ENCODE data around the gene RIMS3.
"Not testable (repeated sequence)": the region's sequence is repeated elsewhere in the genome, so short reads cannot be mapped to it uniquely, and the experiment has no call there.

The RIMS3 gene

GRCh38 chr1:40633523-40633922 lies 32.0 kb downstream of the RIMS3 start:
- no peak for DNase-seq (ENCODE audit: low read depth in 3 of 3, low spot score in 1 of 3)

DNA sequence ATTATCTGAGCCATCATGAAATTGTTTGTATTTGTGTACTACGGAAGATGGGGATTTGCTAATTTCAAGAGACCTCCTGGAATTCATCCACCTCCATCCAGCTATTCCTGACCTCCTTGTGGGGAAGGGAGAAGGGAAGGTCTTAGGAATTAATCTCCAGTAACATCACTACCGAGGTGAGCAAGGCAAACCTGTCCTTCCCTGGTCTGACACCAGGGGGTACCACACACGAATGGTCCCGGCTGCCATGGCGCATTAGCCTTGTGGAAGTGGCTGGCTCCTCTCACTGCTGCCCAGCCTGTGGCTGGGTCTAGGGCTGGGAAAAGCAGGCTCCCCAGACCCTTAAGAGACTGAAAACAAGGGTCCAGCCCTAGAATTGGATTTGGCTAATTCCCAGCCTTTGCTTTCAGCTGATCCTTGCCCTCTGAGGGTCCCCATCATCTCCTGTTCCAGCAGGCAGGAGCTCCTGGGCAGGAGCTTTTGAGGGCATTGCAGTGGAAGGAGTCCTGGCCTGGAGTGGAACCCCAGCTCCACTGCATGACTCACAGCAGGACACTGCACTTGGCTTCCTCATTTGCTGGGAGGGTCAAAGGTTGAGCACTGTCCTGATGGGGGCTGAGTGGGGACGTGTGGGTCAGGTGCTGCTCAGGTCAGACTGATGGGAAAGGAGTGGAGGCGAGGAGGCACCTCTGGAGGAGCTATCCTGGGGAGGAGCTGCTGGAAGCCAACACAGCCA lies 34.8 kb downstream of the RIMS3 start:
- peak in 1 of 3 donors; percentile 9 for DNase-seq (ENCODE audit: low read depth in 3 of 3, low spot score in 1 of 3)

- not testable (repeated sequence) for DNase-seq (ENCODE audit: low read depth in 3 of 3, low spot score in 1 of 3)
Measured at GRCh38 chr1:40629546-40629945, 35.9 kb downstream of the RIMS3 start.

DNA sequence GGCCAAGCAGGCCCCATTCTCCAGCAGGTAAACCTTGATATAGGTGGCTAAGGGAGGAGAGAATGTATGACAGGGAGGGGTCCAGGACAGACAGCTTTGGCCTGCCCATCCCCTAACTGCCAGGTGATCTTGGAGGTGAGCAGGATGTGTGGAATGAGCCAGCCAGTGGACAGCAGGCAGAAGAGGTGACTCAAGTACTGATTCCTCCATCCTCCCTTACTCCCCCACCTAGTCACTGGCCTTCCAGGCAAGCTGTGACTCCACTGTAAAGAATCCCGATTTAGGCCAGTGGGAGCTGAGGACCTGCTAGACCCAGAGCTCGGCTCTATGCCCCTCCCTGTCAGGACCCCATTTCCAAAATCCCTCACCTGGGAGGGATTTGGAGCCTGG lies 36.6 kb downstream of the RIMS3 start:
- DNase-seq (ENCODE audit: low read depth in 3 of 3, low spot score in 1 of 3): no peak

DNA sequence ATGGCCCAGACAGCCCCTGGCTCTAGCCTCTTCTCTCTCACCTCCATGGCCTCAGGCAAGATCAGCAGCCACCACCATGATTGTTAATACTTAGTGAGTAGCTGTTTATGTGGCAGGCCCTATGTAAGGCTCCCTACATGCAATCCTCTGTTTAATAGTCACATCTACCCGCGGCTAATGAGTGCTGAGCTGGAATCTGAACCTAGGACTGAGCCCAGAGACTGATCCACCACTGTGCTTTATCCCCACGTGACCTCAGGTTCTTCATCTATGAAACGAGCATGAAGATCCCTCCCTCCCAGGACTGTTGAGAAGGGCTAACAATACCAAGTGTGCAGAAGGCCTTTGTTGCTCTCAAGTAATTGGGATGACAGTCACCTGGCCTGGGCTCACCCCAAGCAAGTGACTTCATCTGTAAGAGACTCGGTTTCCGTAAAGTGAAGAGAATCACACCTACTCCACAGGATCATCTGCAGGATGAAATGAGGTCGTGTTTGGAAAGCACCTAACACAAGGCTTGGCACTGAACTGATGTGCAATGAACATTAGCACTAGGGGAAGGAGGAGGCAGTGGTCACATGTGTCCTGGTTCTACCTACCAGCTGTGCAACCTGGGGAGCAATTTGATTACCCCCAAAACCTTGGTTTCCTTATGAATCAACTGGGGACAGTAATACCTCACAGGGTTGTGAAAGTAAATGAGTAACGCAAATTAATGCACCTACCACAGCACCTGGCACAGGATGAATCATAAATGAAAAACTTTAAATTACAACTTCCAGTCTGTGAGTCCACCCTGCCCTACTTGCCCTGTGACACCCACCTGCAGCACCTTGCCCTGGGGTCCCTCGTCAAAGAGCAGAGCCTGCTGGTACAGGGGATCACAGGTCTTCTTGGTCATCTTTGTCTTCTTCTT lies 37.2 kb downstream of the RIMS3 start:
- DNase-seq (ENCODE audit: low read depth in 3 of 3, low spot score in 1 of 3): no peak

- no peak for DNase-seq (ENCODE audit: low read depth in 3 of 3, low spot score in 1 of 3)
Measured at GRCh38 chr1:40626383-40626770, 39.1 kb downstream of the RIMS3 start.

GRCh38 chr1:40625476-40626382 lies 39.8 kb downstream of the RIMS3 start:
- no peak for DNase-seq (ENCODE audit: low read depth in 3 of 3, low spot score in 1 of 3)

DNA sequence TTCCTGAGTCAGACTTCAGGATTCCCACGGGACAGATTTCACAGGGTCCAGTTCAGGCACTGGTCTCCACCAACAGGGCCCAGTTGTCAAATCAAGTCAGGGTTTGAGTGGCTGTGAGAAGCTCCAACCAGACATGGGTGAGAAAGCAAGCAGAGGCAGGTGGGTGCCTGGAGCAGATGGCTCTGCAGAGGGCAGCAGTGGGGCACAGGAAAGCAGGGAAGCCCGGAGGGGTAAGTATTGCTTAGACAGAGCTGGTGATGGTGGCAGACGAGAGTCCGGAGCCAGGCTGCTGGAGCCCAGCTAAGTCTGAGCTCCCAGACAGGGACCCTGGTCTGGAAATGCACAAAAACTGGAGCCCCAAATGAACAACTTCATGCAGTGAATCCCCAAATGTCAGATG lies 40.4 kb downstream of the RIMS3 start:
- no peak for DNase-seq (ENCODE audit: low read depth in 3 of 3, low spot score in 1 of 3)

DNA sequence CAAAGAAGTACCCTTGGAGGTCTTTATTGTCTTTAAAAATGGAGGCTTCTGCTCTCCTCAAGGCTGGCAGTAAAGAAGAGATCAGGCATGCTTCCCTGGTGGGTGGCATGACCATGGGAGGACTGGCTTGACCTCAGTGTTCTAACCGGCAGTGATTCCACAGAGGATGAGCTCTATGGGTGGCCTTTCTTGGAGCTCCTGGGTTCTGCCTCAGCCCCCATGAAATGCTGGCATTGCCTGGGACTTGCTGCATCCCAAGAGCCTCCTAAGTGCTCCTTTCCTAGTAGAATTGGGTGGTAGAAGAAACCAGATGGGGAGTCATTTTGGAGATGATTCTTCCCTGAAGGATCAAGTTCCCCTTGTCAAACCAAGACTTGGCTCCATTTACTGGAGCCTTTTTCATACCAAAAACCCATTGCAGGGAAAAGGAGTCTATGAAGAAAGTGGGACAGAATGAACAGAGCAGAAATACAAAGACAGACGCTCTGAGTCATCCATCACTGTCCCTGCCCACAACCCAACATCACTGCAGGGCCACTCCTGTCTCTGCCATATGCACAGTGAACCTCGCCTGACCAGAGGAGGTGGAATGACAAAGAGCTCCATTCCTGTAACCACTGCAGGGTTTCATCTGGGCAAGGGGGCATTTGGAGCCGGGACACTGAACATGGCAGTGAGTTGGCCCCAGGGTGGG lies 42.4 kb downstream of the RIMS3 start:
- DNase-seq (ENCODE audit: low read depth in 3 of 3, low spot score in 1 of 3): no peak

DNA sequence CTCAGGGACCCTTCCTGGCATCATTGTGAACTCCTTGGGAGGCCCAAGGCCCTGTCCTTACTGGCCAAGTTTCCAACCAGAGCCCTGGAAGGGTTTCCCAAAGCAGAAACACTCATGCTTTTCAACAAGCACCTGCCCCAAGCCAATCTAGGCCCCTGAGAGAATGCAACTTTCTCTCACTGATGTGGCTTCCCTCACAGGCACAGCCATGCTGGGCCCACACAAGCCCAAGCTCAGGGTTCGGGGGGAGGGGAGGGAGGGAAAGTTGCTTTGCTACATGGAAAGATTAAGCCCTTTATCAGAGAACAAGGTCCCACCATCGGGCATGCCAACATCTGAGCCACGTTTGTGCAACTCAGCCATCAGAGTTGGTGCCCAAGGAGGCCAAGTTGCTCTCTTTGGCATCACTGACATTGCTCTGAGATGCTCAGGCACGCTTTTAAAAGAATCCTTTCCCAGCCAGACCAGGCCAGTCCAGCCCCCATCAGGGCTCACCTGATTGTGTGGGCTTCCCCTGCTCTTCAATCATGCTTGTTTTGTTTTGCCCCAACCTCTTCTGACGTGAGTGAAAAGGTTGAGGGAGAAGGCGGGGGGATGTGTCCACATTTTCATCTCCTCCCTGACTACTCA lies 43.5 kb downstream of the RIMS3 start:
- DNase-seq (ENCODE audit: low read depth in 3 of 3, low spot score in 1 of 3): no peak

GRCh38 chr1:40620586-40621210 lies 44.8 kb downstream of the RIMS3 start:
- no peak for DNase-seq (ENCODE audit: low read depth in 3 of 3, low spot score in 1 of 3)

- no peak for DNase-seq (ENCODE audit: low read depth in 3 of 3, low spot score in 1 of 3)
Measured at GRCh38 chr1:40620150-40620549, 45.3 kb downstream of the RIMS3 start.

GRCh38 chr1:40618108-40618507 lies 47.4 kb downstream of the RIMS3 start:
- no peak for DNase-seq (ENCODE audit: low read depth in 3 of 3, low spot score in 1 of 3)

DNA sequence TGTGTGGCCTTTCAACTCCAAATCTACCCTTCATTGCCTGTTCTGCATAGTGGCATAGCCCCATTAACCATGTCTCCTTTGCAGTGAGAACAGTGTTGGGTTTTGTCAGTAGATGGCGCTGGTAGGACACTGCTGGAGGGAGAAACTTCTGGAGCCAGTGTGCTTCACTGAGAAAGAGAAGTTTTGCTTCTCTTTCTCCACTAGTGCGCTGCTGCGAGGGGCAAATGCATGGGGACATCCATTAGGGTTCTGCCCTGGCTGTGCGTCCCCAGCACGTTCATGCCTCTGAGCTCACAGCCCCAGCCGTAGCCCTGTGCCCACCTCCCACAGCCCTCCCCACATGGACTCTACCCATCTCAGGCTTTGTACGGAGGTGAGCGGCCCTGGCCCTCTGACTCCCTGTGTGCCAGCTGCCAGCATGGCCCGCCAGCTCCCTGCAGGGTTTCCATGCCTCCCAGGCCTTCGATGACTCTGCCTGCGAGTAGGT lies 53.1 kb downstream of the RIMS3 start:
- DNase-seq (ENCODE audit: low read depth in 3 of 3, low spot score in 1 of 3): peak; percentile 7 to 35 (median 28)

GRCh38 chr1:40610156-40610555 lies 55.3 kb downstream of the RIMS3 start:
- no peak for DNase-seq (ENCODE audit: low read depth in 3 of 3, low spot score in 1 of 3)

DNA sequence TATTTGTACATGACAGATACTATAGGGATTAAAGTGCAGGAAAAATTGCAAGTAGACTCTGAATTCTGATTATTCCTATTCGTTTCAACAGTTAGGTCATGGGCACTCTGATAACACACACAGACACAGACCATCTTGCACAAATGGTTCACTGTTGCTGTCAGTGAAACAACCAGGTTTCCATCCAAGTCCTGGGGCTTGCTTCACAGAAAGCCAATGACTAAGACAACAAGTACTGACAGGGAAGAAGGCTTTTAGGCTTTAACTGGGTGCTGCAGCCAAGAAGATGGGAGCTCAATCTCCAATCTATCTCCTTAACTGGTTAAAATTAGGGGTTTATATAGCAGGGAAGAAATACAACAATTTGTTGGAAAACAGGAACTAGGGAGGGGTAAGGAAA lies 57.6 kb downstream of the RIMS3 start:
- DNase-seq (ENCODE audit: low read depth in 3 of 3, low spot score in 1 of 3): no peak

DNA sequence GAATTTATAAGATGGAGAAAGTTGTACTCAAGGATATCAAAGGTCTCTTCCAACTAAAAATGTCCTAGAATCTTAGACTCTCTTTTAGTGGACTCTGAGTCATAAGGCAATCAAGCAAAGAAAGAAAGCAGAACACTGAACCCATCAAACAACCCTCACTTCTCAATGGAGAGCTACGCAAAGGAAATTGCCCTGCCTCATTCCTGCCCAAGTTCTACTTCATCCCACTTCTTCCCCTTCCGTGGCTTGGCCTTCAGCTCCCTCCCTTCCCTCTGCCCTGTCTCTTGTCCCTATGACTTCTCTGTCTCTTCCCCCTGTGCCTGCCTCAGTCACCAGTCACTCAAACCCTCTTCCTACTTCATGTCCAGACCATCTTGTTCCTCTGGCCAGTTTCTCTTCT lies 58.5 kb downstream of the RIMS3 start:
- no peak for DNase-seq (ENCODE audit: low read depth in 3 of 3, low spot score in 1 of 3)

GRCh38 chr1:40606194-40606593 lies 59.3 kb downstream of the RIMS3 start:
- no peak for DNase-seq (ENCODE audit: low read depth in 3 of 3, low spot score in 1 of 3)

GRCh38 chr1:40599926-40600325 lies 65.6 kb downstream of the RIMS3 start:
- no peak for DNase-seq (ENCODE audit: low read depth in 3 of 3, low spot score in 1 of 3)

DNA sequence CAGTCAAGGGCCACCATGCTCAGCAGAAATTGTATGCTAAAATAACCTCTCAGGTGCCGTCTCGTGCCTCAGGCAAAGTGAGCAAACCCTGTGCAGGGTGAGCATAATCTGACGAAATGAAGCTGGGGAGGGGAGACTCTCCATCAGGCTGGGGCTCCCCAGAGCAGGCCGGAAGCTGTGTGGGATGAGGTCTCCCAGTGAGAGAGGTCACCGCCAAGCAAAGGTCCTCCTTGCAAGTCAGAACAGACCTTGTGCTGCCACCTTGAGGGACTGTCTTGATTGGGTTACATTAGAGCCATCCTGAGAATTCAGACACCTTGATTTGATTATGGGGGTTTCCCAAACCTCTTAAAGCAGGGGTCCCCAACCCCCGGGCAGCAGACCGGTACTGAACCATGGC lies 69.9 kb downstream of the RIMS3 start:
- DNase-seq (ENCODE audit: low read depth in 3 of 3, low spot score in 1 of 3): no peak
